ENCODE results near the gene NEURL4.

NEURL4 gene

DNA sequence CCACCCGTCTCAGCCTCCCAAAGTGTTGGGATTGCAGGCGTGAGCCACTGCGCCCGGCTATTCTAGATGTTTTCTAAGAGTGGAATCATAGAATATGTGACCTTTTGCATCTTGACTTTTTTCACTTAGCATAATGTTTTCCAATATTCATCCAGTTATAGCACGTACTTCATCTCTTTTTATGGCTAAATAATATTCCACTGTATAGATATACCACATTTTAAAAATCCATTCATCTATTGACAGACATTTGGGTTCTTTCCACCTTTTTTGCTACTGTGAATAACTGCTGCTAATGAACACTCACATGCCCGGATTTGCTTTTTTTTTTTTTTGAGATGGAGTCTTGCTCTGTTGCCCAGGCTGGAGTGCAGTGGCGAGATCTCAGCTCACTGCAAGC lies 25.0 kb downstream of the NEURL4 start:
- no peak for FAIRE-seq
- DNase-seq (ENCODE audit: low spot score) = no peak

GRCh38 chr17:7296189-7296861 lies 32.8 kb downstream of the NEURL4 start:
- DNase-seq (ENCODE audit: low spot score) (peak; percentile 80), FAIRE-seq (no peak)

GRCh38 chr17:7295230-7296180 lies 33.6 kb downstream of the NEURL4 start:
- FAIRE-seq (no peak), DNase-seq (ENCODE audit: low spot score) (no peak)

GRCh38 chr17:7294614-7295153 lies 34.5 kb downstream of the NEURL4 start, which contains the start of gene YBX2:
TSS of gene YBX2 (minus strand) at chr17:7294639. CDS start at chr17:7294500, 139 bp downstream.
- FAIRE-seq (no peak), DNase-seq (ENCODE audit: low spot score) (peak; percentile 83)

DNA sequence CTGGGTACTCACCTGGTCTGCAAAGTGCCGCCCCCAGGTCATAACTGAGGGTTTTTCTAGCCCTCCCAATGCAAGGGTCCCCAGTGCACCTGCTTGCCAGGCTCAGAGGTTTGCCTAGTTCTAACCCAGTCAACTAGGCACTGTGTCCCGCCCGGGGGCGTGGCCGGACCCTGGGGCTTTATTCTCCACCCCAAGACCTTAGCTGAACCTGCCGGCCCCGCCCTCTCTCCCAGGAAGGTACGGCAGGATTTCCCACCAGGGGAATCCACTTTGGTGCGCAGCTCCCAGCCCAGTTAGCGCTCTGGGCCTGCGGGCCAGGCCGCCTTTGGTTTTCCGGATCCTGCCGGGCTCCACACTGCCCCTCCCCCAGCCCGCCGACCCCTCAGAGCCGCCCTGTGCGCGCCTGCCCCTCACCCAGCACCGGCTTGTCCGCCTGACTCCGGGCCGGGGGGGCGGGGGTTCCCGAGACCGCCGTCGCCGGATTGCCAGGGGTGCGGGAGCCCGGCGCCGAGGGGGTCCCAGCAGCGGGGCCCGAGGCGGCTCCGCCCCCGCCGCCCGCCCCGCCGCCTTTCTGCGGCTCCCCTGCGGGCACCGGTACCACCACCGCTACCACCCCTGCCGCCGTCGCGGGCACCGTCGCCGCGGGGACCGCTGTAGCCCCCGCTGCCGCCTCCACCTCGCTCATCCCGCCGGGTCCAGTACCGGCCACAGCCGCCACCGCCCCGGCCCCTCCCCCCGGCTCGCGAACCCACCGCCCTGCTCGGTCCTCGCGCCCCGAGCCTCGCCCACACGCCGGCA lies 35.1 kb downstream of the NEURL4 start:
- FAIRE-seq = no peak

GRCh38 chr17:7293159-7293558 lies 36.0 kb downstream of the NEURL4 start:
- DNase-seq (ENCODE audit: low spot score) (no peak), FAIRE-seq (no peak)

More for the DNA sequence above, 35.1 kb downstream of the NEURL4 start:
- DNase-seq (ENCODE audit: low spot score) = no peak

DNA sequence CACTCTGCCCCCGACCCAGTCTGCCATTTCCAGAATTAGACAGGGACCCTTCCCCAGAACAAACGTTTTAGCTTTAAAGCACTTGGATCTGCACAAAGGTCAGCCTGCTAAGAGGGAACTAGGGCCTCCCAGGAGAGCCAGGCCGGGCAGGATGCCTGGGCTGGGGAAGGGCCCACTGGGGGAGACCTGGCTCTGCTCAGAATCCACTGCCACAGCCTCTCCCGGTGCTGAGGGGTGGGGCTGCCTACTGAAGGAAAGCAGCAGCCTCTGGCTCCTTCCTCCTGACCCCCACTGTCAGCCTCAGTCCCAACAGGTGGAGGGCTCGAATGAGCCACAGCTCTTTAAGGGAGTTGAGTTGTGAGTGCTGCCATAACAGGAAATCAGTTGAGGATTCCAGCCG lies 36.4 kb downstream of the NEURL4 start:
- FAIRE-seq = no peak
- DNase-seq (ENCODE audit: low spot score) = no peak

DNA sequence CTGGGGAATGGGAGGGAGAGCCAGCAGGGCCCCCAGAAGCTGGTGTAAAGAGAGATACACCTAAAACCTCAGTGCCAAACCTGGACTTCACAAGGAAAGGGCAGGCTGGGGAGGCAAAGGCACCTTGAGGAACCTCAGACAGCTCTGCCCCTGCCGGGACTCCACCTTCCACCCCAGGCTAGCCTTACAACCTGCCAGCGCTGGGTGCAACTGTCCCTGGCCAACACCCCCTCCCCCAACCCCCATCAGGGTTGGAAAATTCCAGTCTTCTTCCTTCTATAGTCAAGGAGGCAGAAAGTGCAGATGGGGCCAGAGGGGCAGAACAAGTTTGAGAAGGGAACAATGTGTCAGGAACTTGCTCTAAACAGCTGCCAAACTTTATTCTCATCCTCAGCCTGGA lies 36.9 kb downstream of the NEURL4 start:
- DNase-seq (ENCODE audit: low spot score) = no peak
- FAIRE-seq = no peak

DNA sequence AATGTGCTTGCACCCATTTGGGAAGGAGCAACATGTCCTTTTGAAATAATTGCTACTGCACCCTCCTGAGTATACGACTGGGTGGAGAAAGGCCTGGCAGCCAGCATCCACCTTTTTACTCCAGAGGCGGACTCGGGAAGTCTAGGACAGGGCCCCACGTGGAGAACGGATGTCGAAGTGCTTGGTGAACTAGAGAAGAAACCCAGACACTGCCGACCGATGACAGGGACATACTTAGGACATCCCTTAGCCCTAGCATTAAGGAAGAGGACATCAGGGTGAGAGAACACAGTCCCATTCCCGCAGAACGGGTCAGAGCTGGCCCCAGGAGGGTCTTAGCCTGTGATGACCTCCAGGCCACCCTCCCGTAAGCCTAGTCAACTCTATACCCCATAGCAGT lies 38.5 kb downstream of the NEURL4 start:
- DNase-seq (ENCODE audit: low spot score) = no peak
- FAIRE-seq = no peak

- FAIRE-seq = no peak
Measured at GRCh38 chr17:7290166-7290565, 39.0 kb downstream of the NEURL4 start.

GRCh38 chr17:7289256-7290032 lies 39.7 kb downstream of the NEURL4 start:
- FAIRE-seq (no peak), DNase-seq (ENCODE audit: low spot score) (no peak)

More at GRCh38 chr17:7290166-7290565, 39.0 kb downstream of the NEURL4 start:
- no peak for DNase-seq (ENCODE audit: low spot score)

DNA sequence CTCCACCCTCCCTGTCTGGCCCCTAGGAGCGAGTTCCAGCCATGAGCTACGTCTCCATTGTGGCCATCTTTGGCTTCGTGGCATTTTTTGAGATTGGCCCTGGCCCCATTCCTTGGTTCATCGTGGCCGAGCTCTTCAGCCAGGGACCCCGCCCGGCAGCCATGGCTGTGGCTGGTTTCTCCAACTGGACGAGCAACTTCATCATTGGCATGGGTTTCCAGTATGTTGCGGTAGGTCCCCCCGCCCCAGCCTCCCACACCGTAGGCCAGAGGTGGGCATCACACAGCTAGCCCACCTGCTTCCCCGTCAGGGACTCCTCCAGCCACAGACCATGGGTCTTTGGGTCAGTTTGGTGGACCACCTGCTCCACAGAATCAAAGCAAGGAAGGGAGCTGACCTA lies 43.5 kb downstream of the NEURL4 start:
- DNase-seq (ENCODE audit: low spot score) = no peak
- FAIRE-seq = no peak

GRCh38 chr17:7284911-7285310 lies 44.2 kb downstream of the NEURL4 start:
- no peak for DNase-seq (ENCODE audit: low spot score)
- no peak for FAIRE-seq

GRCh38 chr17:7283471-7284216 lies 45.5 kb downstream of the NEURL4 start:
- no peak for DNase-seq (ENCODE audit: low spot score)
- FAIRE-seq = no peak

GRCh38 chr17:7282752-7283321 lies 46.3 kb downstream of the NEURL4 start:
- no peak for FAIRE-seq

GRCh38 chr17:7281953-7282751 lies 47.0 kb downstream of the NEURL4 start:
- no peak for DNase-seq (ENCODE audit: low spot score)
- FAIRE-seq = no peak

More at GRCh38 chr17:7282752-7283321, 46.3 kb downstream of the NEURL4 start:
- no peak for DNase-seq (ENCODE audit: low spot score)

- DNase-seq (ENCODE audit: low spot score) = peak; percentile 93
- no peak for FAIRE-seq
Measured at GRCh38 chr17:7281074-7281952, 47.8 kb downstream of the NEURL4 start, which contains the start of gene SLC2A4. TSS of gene SLC2A4 (plus strand) at chr17:7281718. CDS start at chr17:7281935, 217 bp downstream.
